Peyer's patch (tissue), 4 donors: Measurements from ENCODE around the gene MAP3K6.

Experiments used
- POLR2A ChIP-seq, 2 donors: fragments of 450-650 bp; IDR thresholded peaks; one replicate each; pipeline ENCODE4 v1.5.1; 2017; ENCODE audit warnings: antibody characterized with exemption in 2 of 2, mild to moderate bottlenecking in 2 of 2, moderate library complexity in 2 of 2
- TF ChIP-seq, protein P1 (sequence below), 6 experiments: fragments of 450-650 bp in 4 of 6; fragments of 200-600 bp in 2 of 6; sonication (generic) in 1 of 6; IDR thresholded peaks; one replicate each; pipeline ENCODE4 v1.5.1; 2017 to 2019; ENCODE audit warnings: antibody characterized with exemption in 6 of 6, mild to moderate bottlenecking in 3 of 6, moderate library complexity in 1 of 6

- TF ChIP-seq, protein P1, sequence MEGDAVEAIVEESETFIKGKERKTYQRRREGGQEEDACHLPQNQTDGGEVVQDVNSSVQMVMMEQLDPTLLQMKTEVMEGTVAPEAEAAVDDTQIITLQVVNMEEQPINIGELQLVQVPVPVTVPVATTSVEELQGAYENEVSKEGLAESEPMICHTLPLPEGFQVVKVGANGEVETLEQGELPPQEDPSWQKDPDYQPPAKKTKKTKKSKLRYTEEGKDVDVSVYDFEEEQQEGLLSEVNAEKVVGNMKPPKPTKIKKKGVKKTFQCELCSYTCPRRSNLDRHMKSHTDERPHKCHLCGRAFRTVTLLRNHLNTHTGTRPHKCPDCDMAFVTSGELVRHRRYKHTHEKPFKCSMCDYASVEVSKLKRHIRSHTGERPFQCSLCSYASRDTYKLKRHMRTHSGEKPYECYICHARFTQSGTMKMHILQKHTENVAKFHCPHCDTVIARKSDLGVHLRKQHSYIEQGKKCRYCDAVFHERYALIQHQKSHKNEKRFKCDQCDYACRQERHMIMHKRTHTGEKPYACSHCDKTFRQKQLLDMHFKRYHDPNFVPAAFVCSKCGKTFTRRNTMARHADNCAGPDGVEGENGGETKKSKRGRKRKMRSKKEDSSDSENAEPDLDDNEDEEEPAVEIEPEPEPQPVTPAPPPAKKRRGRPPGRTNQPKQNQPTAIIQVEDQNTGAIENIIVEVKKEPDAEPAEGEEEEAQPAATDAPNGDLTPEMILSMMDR (IDR thresholded peaks at IDR 0.05), result no peak
- TF ChIP-seq POLR2A (IDR thresholded peaks at IDR 0.05), result no peak
Measured at GRCh38 chr1:27343639-27344025, 23.1 kb downstream of the MAP3K6 start.
